Body of pancreas (tissue), 4 donors: Measurements from ENCODE around the gene FOXK2. TPM values are rescaled to one million over a fixed set of nuclear protein-coding genes. Genes with fewer than 3 reads are reported as not detected.
A peak's percentile ranks its signal among the peaks of the same experiment; 100 is the strongest.
"Not testable (repeated sequence)": the region's sequence is repeated elsewhere in the genome, so short reads cannot be mapped to it uniquely, and the experiment has no call there.

Experiments
- ATAC-seq: fragments of 150-250 bp; one replicate; pipeline ENCODE4 v1.9.1; 2016
- DNase-seq, 4 donors: peaks; one replicate each; pipeline ENCODE4 v3.0.0-alpha.2; 2019
- H3K27ac ChIP-seq, 4 donors: fragments of 200-600 bp; sonication (generic); 1 replicate in 3 of 4; 2 replicates in 1 of 4; pipeline versions ENCODE4 v1.5.1 to v1.6.1; 2016 to 2019; ENCODE audit warnings: mild to moderate bottlenecking in 1 of 4, mixed read lengths in 1 of 4, moderate library complexity in 1 of 4
- H3K27me3 ChIP-seq, 2 donors: fragments of 200-600 bp; sonication (generic); one replicate each; pipeline ENCODE4 v1.6.0; 2016; ENCODE audit warnings: mild to moderate bottlenecking in 1 of 2
- H3K36me3 ChIP-seq, 2 donors: fragments of 200-600 bp; sonication (generic); replicated peaks in 1 of 2; 2 replicates each; pipeline ENCODE4 v1.5.1; 2016; ENCODE audit warnings: low read depth in 2 of 2; ENCODE audit not compliant: insufficient read depth in 1 of 2
- H3K4me1 ChIP-seq: fragments of 200-600 bp; sonication (generic); one replicate; pipeline ENCODE4 v1.6.0; 2016
- H3K4me3 ChIP-seq, 2 donors: fragments of 200-600 bp; sonication (generic); 1 replicate in 1 of 2; 2 replicates in 1 of 2; pipeline ENCODE4 v1.5.1; 2016 to 2019
- H3K9me3 ChIP-seq, 3 donors: fragments of 200-600 bp; sonication (generic); 1 replicate in 2 of 3; 2 replicates in 1 of 3; pipeline ENCODE4 v1.5.1; 2016
- POLR2A ChIP-seq, 3 donors: fragments of 450-650 bp; IDR thresholded peaks; one replicate each; pipeline ENCODE4 v1.6.1; 2016; ENCODE audit warnings: antibody characterized with exemption in 3 of 3, mild to moderate bottlenecking in 2 of 3
- WGBS, 2 donors: methylation state at CpG; one replicate each; pipeline ENCODE4 v1.1.5; 2017; 5-methylcytosine and 5-hydroxymethylcytosine counted together
- intact Hi-C: fragments of 100-400 bp; cut with DNase I; formaldehyde crosslinking; loops from one replicate; pipeline ENCODE4 v1.15.1; 2023
- total RNA-seq, 2 donors: library from RNA; depleted of rRNA; stranded (reverse); fragments of >200 nt; gene quantifications; one replicate each; pipeline ENCODE4 v1.1.0, GENCODE V29; 2016
- TF ChIP-seq, protein P1 (sequence below), 7 experiments: fragments of 450-650 bp in 4 of 7; fragments of 200-600 bp in 3 of 7; sonication (generic) in 3 of 7; IDR thresholded peaks; one replicate each; pipeline ENCODE4 v1.5.1; 2016 to 2019; ENCODE audit warnings: antibody characterized with exemption in 7 of 7

The FOXK2 gene
- total RNA-seq, 2 donors from 2014 or later: 10.6 to 25.1 TPM

DNA sequence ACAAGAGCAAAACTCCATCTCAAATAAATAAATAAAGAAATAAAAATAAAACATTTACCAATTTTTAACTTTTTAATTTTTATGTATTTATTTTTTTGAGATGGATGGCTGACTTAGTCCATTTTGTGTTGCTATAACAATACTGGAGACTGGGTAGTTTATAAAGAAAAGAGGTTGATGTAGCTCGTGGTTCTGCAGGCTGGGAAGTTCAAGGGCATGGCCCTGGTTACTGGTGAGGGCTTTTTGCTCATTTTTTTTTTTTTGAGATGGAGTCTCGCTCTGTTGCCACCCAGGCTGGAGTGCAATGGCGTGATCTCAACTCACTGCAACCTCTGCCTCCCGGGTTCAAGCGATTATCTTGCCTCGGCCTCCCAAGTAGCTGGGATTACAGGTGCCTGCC, 14.2 kb upstream of the FOXK2 start:
- H3K9me3 ChIP-seq: no peaks in the 10 kb centered on the region
- H3K4me3 ChIP-seq: no peak overlapping the region
- H3K27ac ChIP-seq: no peak overlapping the region
- DNase-seq (no peak), ATAC-seq (no peak)
- intact Hi-C loops: no loop called here
- H3K4me1 ChIP-seq: peaks cover 9% of the 10 kb centered on the region
- 87 to 94% methylated on average over 6 of the region's 6 CpGs for WGBS, 2 donors
- H3K27me3 ChIP-seq: no peaks in the 10 kb centered on the region
- TF ChIP-seq, protein P1, sequence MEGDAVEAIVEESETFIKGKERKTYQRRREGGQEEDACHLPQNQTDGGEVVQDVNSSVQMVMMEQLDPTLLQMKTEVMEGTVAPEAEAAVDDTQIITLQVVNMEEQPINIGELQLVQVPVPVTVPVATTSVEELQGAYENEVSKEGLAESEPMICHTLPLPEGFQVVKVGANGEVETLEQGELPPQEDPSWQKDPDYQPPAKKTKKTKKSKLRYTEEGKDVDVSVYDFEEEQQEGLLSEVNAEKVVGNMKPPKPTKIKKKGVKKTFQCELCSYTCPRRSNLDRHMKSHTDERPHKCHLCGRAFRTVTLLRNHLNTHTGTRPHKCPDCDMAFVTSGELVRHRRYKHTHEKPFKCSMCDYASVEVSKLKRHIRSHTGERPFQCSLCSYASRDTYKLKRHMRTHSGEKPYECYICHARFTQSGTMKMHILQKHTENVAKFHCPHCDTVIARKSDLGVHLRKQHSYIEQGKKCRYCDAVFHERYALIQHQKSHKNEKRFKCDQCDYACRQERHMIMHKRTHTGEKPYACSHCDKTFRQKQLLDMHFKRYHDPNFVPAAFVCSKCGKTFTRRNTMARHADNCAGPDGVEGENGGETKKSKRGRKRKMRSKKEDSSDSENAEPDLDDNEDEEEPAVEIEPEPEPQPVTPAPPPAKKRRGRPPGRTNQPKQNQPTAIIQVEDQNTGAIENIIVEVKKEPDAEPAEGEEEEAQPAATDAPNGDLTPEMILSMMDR (IDR thresholded peaks at IDR 0.05): no peak
- TF ChIP-seq POLR2A (IDR thresholded peaks at IDR 0.05): no peak
- no peaks in the 10 kb centered on the region for H3K36me3 ChIP-seq

DNA sequence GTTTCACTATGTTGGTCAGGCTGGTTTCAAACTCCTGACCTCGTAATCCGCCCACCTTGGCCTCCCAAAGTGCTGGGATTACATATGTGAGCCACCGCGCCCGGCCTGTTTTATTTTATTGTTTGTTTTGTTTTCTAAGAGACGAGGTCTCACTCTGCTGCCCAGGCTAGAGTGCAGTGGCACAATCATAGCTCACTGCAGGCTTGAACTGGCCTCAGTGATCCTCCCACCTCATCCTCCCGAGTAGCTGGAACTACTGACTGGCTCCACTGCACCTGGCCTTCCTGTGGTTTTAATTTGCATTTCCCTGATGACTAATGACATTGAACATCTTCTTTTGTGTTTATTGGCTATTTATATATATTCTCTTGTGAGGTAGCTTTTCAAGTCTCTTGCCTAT, 13.1 kb upstream of the FOXK2 start:
- ATAC-seq, H3K27me3 ChIP-seq, H3K27ac ChIP-seq, H3K4me3 ChIP-seq, DNase-seq, intact Hi-C loops, H3K36me3 ChIP-seq, H3K4me1 ChIP-seq, H3K9me3 ChIP-seq: not testable (repeated sequence)
- 74 to 87% methylated on average over 7 of the region's 7 CpGs for WGBS, 2 donors

DNA sequence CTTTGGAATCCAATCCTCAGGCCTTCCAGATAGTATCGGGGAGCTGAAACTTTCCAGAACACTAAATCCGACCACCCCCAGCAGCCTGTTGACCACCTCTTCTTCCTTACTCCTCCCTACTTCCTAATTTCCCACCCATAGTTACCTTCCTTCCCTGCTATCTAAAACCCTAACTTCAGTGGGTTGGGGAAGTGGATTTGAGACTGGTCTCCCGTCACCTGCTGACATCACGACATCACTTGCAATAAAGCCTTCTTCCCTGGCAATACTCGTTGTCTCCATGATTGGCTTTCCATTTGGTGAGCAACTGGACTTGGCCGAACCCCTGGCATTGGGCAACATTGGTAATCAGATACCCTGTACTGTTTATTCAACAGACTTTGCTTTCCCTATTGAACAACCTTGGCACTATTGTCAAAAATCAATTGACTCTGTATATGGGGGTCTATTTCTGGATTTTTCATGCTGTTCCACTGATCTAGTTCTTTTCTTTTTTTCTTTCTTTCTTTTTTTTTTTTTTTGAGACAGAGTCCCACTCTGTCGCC, 11.8 kb upstream of the FOXK2 start:
- ATAC-seq (peak; percentile 56), DNase-seq (peak in 1 of 4 donors; percentile 37)
- Histone ChIP-seq H3K27me3 (no peaks in the 10 kb centered on the region), H3K36me3 (no peaks in the 10 kb centered on the region), H3K9me3 (no peaks in the 10 kb centered on the region), H3K4me1 (peaks cover 9% of the 10 kb centered on the region), H3K4me3 (no peak overlapping the region), H3K27ac (no peak overlapping the region)
- TF ChIP-seq, protein P1 (IDR thresholded peaks at IDR 0.05): no peak
- no peak for TF ChIP-seq POLR2A (IDR thresholded peaks at IDR 0.05)
- 50 to 62% methylated on average over 7 of the region's 7 CpGs for WGBS, 2 donors
- intact Hi-C loops: no loop called here

DNA sequence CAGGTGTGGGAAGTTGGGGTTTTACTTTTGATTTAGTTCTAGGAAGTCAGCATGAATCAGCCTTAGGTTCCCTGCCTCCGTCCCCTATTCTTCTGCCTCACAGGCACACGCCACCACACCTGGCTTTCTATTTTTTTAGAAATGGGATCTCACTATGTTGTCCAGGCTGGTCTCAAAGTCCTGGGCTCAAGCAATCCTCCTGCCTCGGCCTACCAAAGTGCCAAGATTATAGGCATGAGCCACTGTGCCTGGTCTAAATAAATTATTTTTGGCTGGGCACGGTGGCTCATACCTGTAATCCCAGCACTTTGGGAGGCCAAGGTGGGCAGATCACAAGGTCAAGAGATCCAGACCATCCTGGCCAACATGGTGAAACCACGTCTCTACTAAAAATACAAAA, 7.9 kb upstream of the FOXK2 start:
- 82 to 83% methylated on average over 5 of the region's 5 CpGs for WGBS, 2 donors
- ATAC-seq, H3K27me3 ChIP-seq, H3K36me3 ChIP-seq, DNase-seq, H3K4me3 ChIP-seq, H3K9me3 ChIP-seq, H3K27ac ChIP-seq, H3K4me1 ChIP-seq, intact Hi-C loops: not testable (repeated sequence)

DNA sequence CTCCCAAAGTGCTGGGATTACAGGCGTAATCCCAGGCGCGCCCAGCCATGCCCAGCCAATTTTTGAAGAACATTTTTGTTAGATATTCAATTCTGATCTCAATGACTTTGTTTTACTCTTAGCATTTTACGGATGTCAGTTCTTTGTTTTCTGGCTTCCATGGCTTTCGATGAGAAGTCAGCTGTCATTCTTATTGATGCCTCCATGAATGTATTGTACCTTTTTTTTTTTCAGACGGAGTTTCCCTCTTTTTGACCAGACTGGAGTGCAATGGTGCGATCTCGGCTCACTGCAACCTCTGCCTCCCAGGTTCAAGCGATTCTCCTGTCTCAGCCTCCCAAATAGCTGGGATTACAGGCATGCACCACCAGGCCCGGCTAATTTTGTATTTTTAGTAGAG, 5.7 kb upstream of the FOXK2 start:
- H3K27ac ChIP-seq, H3K36me3 ChIP-seq, H3K27me3 ChIP-seq, intact Hi-C loops, ATAC-seq, H3K9me3 ChIP-seq, H3K4me1 ChIP-seq, H3K4me3 ChIP-seq, DNase-seq: not testable (repeated sequence)
- 89 to 93% methylated on average over 10 of the region's 10 CpGs for WGBS, 2 donors

DNA sequence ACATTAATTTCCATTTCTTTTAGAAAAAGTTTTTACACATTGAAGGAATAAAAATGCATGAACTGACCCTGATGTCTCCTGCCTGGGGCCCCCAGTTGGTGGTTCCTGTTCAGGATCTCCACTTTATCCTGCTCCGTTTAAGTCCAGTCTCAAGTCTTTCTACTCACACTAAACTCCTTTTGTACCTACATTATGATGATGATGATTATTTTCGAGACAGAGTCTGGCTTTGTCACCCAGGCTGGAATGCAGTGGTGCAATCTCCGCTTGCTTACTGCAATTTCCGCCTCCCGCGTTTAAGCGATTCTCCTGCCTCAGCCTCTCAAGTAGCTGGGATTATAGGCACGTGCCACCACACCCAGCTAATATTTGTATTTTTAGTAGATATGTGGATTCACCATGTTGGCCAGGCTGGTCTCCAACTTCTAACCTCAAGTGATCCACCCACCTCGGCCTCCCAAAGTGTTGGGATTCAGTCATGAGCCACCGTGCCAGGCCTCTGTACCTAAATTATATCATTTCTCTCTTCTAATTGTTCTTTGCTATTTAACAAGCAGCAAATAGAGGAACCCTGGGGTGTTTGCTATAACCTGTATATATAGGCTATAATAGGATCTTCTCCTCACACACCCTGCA, 2.2 kb upstream of the FOXK2 start:
- 73% methylated on average over 10 of the region's 10 CpGs for WGBS, 2 donors
- no peak for ATAC-seq
- no peaks in the 10 kb centered on the region for H3K9me3 ChIP-seq
- no peak for TF ChIP-seq POLR2A (IDR thresholded peaks at IDR 0.05)
- TF ChIP-seq, protein P1 (IDR thresholded peaks at IDR 0.05): no peak
- no peak for DNase-seq
- intact Hi-C loops: no loop called here
- H3K27me3 ChIP-seq: no peaks in the 10 kb centered on the region
- H3K4me3 ChIP-seq: no peak overlapping the region
- no peaks in the 10 kb centered on the region for H3K36me3 ChIP-seq
- H3K27ac ChIP-seq: no peak overlapping the region
- H3K4me1 ChIP-seq: peaks cover 18% of the 10 kb centered on the region
